ENCODE data around the gene THAP7.

THAP7 gene

GRCh38 chr22:20992056-20992442 is 9.9 kb downstream of the THAP7 start:
- no peak for DNase-seq
- H3K4me1 ChIP-seq = no peaks in the 10 kb centered on the region
- no peak for TF ChIP-seq CTCF (IDR thresholded peaks at IDR 0.05)
- H3K4me3 ChIP-seq = no peak overlapping the region
- H3K27me3 ChIP-seq = no peaks in the 10 kb centered on the region
- intact Hi-C loops (cut with DNase I; ENCODE audit: low total_unique reads) = no loop called here
- H3K36me3 ChIP-seq = peaks cover 33 to 97% (median 65%) of the 10 kb centered on the region in 3 donors
- no peaks in the 10 kb centered on the region for H3K9me3 ChIP-seq
- H3K27ac ChIP-seq = no peak overlapping the region

- intact Hi-C loops (cut with DNase I; ENCODE audit: low total_unique reads) = no loop called here
- no peak for TF ChIP-seq CTCF (IDR thresholded peaks at IDR 0.05)
These were observed 10.5 kb downstream of the THAP7 start for GRCh38 chr22:20991252-20992055.

GRCh38 chr22:20990184-20991180 is 11.4 kb downstream of the THAP7 start:
- Histone ChIP-seq H3K4me3 (no peak overlapping the region), H3K9me3 (no peaks in the 10 kb centered on the region), H3K27me3 (no peaks in the 10 kb centered on the region), H3K36me3 (peaks cover 33 to 94% (median 61%) of the 10 kb centered on the region in 3 donors), H3K4me1 (no peaks in the 10 kb centered on the region), H3K27ac (no peak overlapping the region)
- intact Hi-C loops (cut with DNase I; ENCODE audit: low total_unique reads) = no loop called here
- no peak for TF ChIP-seq CTCF (IDR thresholded peaks at IDR 0.05)
- DNase-seq = no peak

More at GRCh38 chr22:20991252-20992055, 10.5 kb downstream of the THAP7 start:
- DNase-seq = no peak
- H3K27me3 ChIP-seq = no peaks in the 10 kb centered on the region
- H3K9me3 ChIP-seq = no peaks in the 10 kb centered on the region
- no peak overlapping the region for H3K4me3 ChIP-seq
- peaks cover 33 to 97% (median 63%) of the 10 kb centered on the region in 3 donors for H3K36me3 ChIP-seq
- no peak overlapping the region for H3K27ac ChIP-seq
- no peaks in the 10 kb centered on the region for H3K4me1 ChIP-seq

- Histone ChIP-seq H3K36me3 (peaks cover 31 to 90% (median 63%) of the 10 kb centered on the region in 3 donors), H3K9me3 (no peaks in the 10 kb centered on the region), H3K4me3 (no peak overlapping the region), H3K27me3 (no peaks in the 10 kb centered on the region), H3K27ac (no peak overlapping the region), H3K4me1 (no peaks in the 10 kb centered on the region)
- intact Hi-C loops (cut with DNase I; ENCODE audit: low total_unique reads) = no loop called here
- TF ChIP-seq CTCF (IDR thresholded peaks at IDR 0.05) = no peak
- no peak for DNase-seq
These were observed 12.4 kb downstream of the THAP7 start for GRCh38 chr22:20989323-20990138.
